Fibroblast of peridontal ligament (primary cell): ENCODE data around the gene POU3F1.

Experiments
- DNase-seq: peaks from one replicate; pipeline ENCODE4 v3.0.0-alpha.2; 2010; ENCODE audit errors: extremely low read depth

The POU3F1 gene

GRCh38 chr1:38046333-38046883, at the start of gene POU3F1:
POU3F1 (minus strand) TSS chr1:38046793; CDS start chr1:38046743, 50 bp downstream.
- no peak for DNase-seq

DNA sequence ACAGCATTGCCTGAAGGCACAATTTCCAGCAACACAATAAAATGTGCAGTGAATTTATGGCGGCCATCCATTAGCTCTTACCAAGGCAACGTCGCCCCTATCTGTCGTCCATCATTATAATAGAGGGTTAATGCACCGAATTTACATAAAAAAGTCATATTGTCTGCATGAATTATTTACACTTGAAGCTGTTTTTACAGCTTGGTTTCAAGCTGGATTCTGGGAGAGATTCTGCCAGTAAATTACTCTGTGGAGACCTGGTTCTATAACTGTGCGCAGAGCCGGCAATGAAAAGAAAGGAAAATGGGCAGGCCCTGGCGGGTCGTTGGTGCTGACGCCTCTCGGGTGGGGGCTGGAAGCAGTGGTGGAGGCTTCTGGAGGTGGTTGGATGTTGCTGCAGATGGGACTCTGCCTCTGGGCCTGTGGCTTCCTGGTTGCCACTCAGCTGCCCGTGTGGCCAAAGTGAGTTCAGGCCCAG, 48.9 kb upstream of the POU3F1 start:
- DNase-seq, result no peak

DNA sequence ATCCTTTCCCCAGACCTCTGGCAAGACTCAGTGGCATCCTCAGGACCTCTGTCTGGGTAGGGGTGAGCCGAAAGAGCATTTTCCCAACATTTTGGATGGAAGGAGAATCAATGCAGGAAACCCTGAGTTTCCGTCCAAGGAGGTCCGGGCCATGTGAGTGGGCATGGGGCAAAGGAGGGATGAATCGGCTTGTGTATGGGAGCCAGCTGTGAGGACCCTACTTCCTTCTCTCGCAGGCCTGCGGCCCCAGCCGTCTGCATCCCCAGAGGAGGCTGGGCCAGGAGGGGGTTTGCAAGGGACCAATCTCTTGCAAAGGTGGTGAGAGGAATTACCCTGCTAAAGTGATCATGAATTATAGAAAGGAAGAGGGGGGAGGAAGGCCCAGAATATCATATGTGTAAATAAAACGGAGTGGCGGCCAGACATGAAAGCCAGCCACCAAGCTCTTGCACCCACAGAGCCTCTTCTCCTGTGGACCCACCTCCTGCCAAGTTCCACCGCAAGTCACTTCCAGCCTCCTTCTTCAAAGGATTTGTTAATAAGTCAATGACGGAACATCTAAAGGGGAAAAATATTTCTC, 48.2 kb upstream of the POU3F1 start:
- no peak for DNase-seq

DNA sequence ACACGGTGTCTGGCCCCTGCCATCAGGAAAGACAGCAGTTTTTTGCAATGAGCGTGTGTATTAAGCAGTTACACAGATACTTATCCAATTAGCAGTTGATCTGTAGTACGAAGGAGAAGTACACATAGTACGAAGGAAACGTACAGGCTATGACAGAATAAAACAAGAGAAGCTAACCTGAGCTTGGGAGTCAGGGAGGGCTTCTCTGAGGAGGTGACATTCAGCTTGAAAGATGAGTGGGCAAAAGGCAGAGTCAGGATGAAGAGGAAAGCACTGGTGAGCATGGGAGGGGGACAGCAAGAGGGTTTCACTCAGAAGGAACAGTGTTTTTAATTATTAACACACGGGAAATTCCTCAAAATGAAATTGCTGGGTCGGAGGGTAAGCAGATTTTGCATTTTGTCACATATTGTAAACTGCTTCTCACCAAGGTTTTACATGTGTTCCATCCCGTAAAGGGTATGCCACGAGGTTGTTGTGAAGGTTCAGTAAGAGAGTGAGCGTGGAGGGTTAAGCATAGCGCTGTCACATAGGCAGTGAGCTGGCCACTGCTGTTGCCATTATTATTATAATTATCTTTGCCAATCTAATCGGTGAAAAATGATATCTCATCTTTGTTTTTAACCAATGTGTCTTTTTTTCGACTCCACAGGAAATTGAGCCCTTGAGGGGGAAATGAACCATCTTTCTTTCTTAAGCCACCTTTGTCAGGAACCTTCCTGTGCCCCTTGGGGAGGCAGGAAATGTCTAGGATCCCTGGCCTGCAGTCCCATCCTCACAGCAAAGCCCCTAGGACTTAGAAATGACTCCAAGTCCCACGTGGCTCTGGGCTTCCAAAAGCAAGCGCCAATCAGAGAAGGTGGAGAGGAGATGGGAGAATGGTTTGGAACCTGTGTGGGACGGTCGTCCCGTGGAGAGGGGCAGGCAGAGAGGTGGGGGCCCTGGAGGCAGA, 47.3 kb upstream of the POU3F1 start:
- DNase-seq, result no peak

GRCh38 chr1:38092256-38092655, 45.7 kb upstream of the POU3F1 start:
- no peak for DNase-seq

GRCh38 chr1:38090796-38091195, 44.2 kb upstream of the POU3F1 start:
- DNase-seq, result no peak

GRCh38 chr1:38089712-38090360, 43.2 kb upstream of the POU3F1 start:
- no peak for DNase-seq

DNA sequence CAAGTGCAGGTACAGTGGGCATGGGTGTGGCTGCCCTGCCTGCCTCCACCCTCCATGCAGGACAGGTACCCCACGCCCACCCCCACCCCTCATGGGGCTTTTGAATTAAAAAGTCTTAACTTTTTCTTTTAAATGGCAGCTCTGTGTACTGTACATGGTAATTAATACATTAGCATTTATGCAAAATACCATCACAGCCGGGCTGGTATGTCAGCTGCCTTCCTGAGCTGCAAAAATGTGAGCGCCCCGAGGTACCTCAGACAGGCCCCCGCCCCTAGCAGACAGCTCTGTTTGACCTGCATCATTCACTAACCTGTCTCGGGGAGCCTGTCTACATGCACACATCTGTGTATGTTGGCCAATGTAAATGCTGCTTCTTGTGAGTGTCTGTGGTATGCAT, 42.2 kb upstream of the POU3F1 start:
- DNase-seq, result no peak

- DNase-seq, result no peak
Measured at GRCh38 chr1:38088366-38088765, 41.8 kb upstream of the POU3F1 start.

- DNase-seq, result no peak
Measured at GRCh38 chr1:38087676-38088075, 41.1 kb upstream of the POU3F1 start.

DNA sequence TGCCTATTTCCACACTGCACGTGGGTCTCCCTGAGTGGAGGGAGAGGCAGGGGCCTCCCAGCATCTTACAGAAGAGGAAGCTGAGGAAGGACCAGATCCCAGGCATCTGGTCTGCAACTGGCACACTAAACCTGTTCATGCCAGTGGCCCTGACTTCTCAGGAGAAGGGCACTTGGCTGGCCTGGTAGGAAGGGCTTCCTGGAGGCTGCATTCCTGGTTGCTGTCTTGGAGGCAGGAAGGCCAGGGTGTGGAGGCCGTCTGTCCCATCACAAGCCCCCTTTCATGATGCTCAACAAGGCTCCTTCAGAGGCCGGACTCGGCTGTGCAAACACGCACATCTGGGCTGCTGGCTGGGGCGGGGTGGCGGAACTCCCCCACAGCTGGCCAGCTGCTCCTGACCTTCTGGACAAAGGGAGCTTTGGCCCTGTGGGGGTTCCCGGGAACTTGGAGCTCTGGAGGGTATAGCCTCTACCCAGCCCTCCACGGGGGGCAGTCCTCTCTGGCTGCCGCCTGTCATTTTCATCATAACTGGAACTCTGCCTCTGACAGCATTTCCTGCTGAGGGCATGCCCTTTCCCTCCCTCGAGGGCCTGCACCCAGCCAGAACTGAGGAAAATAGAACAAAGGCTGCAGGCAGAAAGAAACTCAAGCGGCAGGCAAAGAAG, 39.2 kb upstream of the POU3F1 start:
- no peak for DNase-seq

GRCh38 chr1:38084700-38085099, 38.1 kb upstream of the POU3F1 start:
- DNase-seq, result no peak

DNA sequence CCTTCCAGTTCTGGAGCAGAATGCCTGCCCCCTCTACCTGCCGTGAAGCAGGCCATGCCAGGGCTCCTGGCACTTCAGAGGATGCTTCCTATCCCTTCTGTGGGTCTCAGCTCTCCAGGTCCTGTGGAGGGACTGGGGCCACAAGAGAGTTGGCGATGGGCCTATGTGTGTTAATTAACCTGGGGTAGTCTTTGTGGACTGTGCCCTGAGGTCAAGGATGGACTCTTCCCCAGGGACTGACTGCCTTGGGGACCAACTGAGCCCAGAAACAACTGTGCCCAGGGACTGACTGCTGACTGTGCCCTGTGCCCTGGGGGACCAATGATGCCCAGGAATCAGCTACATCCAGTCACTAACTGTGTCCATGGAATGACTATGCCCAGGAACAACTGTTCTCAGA, 37.5 kb upstream of the POU3F1 start:
- no peak for DNase-seq

- no peak for DNase-seq
Measured at GRCh38 chr1:38083541-38083940, 36.9 kb upstream of the POU3F1 start.

DNA sequence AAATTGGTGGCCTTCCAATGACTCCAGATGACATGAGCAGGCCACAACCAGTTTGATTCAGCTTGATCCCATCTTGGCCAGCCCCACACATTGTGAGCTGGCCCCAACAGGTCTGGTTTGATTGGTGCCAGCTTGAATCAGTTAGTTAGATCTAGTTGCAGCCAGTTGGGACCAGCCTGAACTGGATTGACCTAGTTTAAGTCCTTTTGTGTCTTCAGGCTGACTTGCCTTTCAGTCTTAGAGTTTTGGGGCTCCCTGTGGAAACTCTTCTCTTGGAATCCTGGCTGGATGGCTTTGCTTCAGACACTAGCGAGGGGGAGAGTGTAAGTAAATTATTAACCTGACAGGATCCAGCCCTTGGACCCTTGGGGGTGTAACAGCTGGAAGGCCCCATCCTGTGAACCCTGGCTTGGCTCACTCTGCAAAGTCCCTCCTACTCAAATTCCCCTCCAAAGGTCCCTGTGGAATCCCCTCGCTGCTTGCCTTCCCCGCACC, 36.2 kb upstream of the POU3F1 start:
- no peak for DNase-seq

DNA sequence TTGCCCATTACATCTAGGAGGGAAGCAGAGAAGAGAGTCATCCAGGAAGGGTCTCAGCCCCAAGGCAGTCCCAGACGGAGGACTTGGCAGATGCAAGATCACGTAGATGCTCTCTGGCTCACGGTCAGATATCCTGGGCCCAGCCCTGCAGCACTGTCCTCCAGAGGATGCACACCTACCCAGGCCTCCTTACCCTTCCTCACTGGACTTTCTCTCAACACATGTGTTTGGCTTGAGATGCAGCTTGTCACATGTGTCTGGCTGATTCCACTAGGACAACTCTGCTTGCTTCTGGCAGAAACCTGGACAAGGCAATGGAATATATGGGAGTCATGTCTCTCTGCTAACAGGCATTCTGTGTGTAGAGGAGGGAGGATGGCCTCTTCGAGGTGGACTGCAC, 32.4 kb upstream of the POU3F1 start:
- no peak for DNase-seq

DNA sequence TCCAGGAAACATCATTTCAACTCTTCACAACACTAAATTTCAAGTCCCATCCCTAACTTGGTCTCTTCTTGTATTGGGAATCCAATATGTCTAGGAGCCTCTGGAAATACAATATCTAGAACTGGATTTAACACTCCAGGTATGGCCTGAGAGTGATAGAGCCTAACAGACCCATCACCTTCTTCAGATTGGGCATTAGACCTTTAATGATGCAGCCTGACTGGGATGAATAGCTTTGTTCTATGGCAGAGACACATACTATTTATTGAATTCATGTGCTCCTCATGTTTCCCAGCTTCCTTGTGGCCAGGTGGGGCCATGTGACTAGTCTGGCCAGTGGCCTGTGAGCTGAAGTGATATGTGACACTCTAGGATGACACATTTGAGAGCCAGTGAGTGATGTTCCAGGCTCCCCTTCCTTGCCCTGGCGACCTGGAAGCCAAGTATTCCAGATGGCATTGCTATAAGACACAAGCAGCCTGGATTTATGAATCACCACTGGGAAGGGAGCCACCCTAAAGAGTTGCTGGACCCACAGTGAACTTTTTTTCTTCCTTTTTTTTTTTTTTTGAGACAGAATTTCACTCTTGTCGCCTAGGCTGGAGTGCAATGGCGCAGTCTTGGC, 31.0 kb upstream of the POU3F1 start:
- peak; percentile 27 for DNase-seq

GRCh38 chr1:38076455-38076854, 29.9 kb upstream of the POU3F1 start:
- no peak for DNase-seq

GRCh38 chr1:38076038-38076437, 29.4 kb upstream of the POU3F1 start:
- peak; percentile 6 for DNase-seq

GRCh38 chr1:38075191-38075590, 28.6 kb upstream of the POU3F1 start:
- no peak for DNase-seq

DNA sequence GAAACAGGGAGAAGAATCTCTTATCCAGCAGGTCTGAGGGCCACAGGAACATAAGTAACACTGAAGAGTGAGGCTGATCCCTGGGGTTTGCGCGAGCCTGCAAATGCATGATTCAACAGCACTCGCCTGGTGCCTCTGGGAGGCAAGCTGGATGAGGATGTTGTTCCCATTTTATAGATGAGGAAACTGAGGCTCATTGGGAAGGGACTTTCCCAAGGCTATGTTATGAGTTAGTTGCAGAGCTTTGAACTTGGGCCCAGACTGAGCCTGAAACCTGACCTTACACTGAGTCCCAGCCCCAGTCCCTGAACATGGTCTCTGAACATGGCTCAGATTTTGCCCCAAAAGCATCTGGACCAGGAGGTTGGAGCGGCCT, 27.7 kb upstream of the POU3F1 start:
- no peak for DNase-seq
